Measurements from ENCODE around the gene IGF2R.

DNA sequence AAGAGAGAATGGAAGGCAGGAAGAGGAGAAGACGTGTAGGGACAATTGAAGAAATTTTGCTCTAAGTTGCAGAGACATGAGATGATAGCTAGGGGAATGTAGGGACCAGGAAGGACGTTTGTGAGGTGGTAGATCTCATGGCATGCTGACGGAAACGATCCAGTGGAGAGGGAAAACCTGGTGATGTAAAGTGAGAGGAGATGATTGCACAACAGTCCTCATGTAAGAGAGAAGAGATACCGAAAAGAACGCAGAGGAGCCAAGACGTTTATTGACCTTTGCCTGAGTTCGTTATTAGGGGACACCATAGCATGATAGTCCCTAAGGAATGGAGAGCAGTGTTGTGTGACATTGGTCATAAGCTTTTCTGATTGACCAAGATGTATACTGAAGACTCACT, 55.3 kb downstream of the IGF2R start:
- no peak for TF ChIP-seq POLR2A (IDR thresholded peaks at IDR 0.05)
- TF ChIP-seq, protein P1, sequence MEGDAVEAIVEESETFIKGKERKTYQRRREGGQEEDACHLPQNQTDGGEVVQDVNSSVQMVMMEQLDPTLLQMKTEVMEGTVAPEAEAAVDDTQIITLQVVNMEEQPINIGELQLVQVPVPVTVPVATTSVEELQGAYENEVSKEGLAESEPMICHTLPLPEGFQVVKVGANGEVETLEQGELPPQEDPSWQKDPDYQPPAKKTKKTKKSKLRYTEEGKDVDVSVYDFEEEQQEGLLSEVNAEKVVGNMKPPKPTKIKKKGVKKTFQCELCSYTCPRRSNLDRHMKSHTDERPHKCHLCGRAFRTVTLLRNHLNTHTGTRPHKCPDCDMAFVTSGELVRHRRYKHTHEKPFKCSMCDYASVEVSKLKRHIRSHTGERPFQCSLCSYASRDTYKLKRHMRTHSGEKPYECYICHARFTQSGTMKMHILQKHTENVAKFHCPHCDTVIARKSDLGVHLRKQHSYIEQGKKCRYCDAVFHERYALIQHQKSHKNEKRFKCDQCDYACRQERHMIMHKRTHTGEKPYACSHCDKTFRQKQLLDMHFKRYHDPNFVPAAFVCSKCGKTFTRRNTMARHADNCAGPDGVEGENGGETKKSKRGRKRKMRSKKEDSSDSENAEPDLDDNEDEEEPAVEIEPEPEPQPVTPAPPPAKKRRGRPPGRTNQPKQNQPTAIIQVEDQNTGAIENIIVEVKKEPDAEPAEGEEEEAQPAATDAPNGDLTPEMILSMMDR (IDR thresholded peaks at IDR 0.05) = no peak
- no peak for TF ChIP-seq EP300 (IDR thresholded peaks at IDR 0.05)
- no peak for TF ChIP-seq POLR2AphosphoS5 (IDR thresholded peaks at IDR 0.05)

All from stomach (tissue), 4 donors.